GM18867 (cell line): ENCODE data around the gene CENPB.

Experiments used
- ATAC-seq: cut with Tn5 transposase; IDR thresholded peaks from one replicate; pipeline ENCODE4 v1.9.1; 2021; ENCODE audit warnings: mild to moderate bottlenecking, moderate library complexity; ENCODE audit not compliant: unreplicated experiment

CENPB gene

GRCh38 chr20:3751305-3751674 lies 35.2 kb downstream of the CENPB start:
- ATAC-seq = no peak

- no peak for ATAC-seq
Measured at GRCh38 chr20:3749689-3750531, 36.6 kb downstream of the CENPB start.

GRCh38 chr20:3749087-3749688 lies 37.4 kb downstream of the CENPB start:
- ATAC-seq = no peak

- no peak for ATAC-seq
Measured at GRCh38 chr20:3748073-3748472, 38.5 kb downstream of the CENPB start.

- no peak for ATAC-seq
Measured at GRCh38 chr20:3747471-3747870, 39.1 kb downstream of the CENPB start.

- ATAC-seq = no peak
Measured at GRCh38 chr20:3745686-3746173, 40.8 kb downstream of the CENPB start.

- no peak for ATAC-seq
Measured at GRCh38 chr20:3744806-3745685, 41.5 kb downstream of the CENPB start.

- no peak for ATAC-seq
Measured at GRCh38 chr20:3744037-3744436, 42.5 kb downstream of the CENPB start.

- ATAC-seq = no peak
Measured at GRCh38 chr20:3743251-3743650, 43.3 kb downstream of the CENPB start.

GRCh38 chr20:3741836-3742458 lies 44.6 kb downstream of the CENPB start:
- no peak for ATAC-seq

- ATAC-seq = no peak
Measured at GRCh38 chr20:3740615-3741301, 45.8 kb downstream of the CENPB start.

- no peak for ATAC-seq
Measured at GRCh38 chr20:3739926-3740451, 46.6 kb downstream of the CENPB start.

- ATAC-seq = no peak
Measured at GRCh38 chr20:3739054-3739925, 47.2 kb downstream of the CENPB start.

GRCh38 chr20:3738111-3739053 lies 48.2 kb downstream of the CENPB start:
- ATAC-seq = no peak

- no peak for ATAC-seq
Measured at GRCh38 chr20:3735768-3736167, 50.8 kb downstream of the CENPB start.

GRCh38 chr20:3734111-3734843 lies 52.3 kb downstream of the CENPB start:
- ATAC-seq = no peak
